K562 (cell line): Measurements from ENCODE around the gene AGAP3. TPM values are rescaled to one million over a fixed set of nuclear protein-coding genes. Genes with fewer than 3 reads are reported as not detected.

Experiments used
- ATAC-seq: fragments of 200-7000 bp; cut with Tn5 transposase; 3 replicates; pipeline ENCODE4 v1.9.1; 2020; ENCODE audit warnings: moderate library complexity
- BruUV-seq: library from RNA; stranded (reverse); fragments of 400-500 nt; replicated peaks from 2 replicates; lab custom pipeline; 2021; lab: Mats Ljungman, UMichigan
- CTCF ChIA-PET: fragments of 300-600 bp; formaldehyde crosslinking; extraction: SDS; loops from one replicate; lab custom pipeline; 2021; ENCODE audit warnings: low intra/inter-chr PET ratio; lab: Yijun Ruan, JAX
- POLR2A ChIA-PET: fragments of 300-600, 350-650 bp; sonication (Branson Sonifier 250); formaldehyde crosslinking; extraction: SDS; loops from one replicate; lab custom pipeline; 2021; ENCODE audit warnings: antibody characterized with exemption, inconsistent platforms; lab: Yijun Ruan, JAX
- DNase-seq, 4 experiments: peaks; one replicate each; pipeline versions ENCODE4 v3.0.0 to v3.0.0-alpha.2; 2011 to 2018; ENCODE audit warnings: low spot score in 3 of 4, mixed read lengths in 3 of 4; ENCODE audit errors: extremely low read depth in 1 of 4
- FAIRE-seq: peaks from 2 replicates; lab custom pipeline; 2011; peaks lifted over from hg19 to GRCh38; lab: Jason Lieb, UNC
- H2AFZ ChIP-seq: 2 replicates; pipeline ENCODE4 v1.6.0; 2011; ENCODE audit warnings: low read depth, low read length, control low read depth, inconsistent platforms
- H3K27ac ChIP-seq: fragments of 200-600 bp; 3 replicates; pipeline ENCODE4 v1.8.0; 2011; ENCODE audit warnings: low read depth, mild to moderate bottlenecking, control low read depth, inconsistent platforms, low read length, moderate library complexity, mixed read lengths; ENCODE audit errors: extremely low read depth
- H3K27me3 ChIP-seq, 2 experiments: fragments of 300-600 bp in 1 of 2; 2 replicates in 1 of 2; 3 replicates in 1 of 2; pipeline versions ENCODE4 v1.6.0 to v1.8.0; 2011; ENCODE audit warnings: inconsistent platforms in 2 of 2, low read length in 2 of 2, mild to moderate bottlenecking in 1 of 2, mixed read lengths in 1 of 2, moderate library complexity in 1 of 2; ENCODE audit not compliant: control insufficient read depth in 2 of 2, insufficient read depth in 2 of 2
- H3K36me3 ChIP-seq: fragments of 300-600 bp; 3 replicates; pipeline ENCODE4 v1.8.0; 2011; ENCODE audit warnings: mild to moderate bottlenecking, low read length, inconsistent platforms; ENCODE audit not compliant: control insufficient read depth, insufficient read depth
- H3K4me1 ChIP-seq, 2 experiments: fragments of 200-600 bp in 1 of 2; replicated peaks in 1 of 2; 2 replicates in 1 of 2; 3 replicates in 1 of 2; pipeline versions ENCODE4 v1.5.1 to v1.8.0; 2011; ENCODE audit warnings: inconsistent platforms in 2 of 2, low read length in 2 of 2, mild to moderate bottlenecking in 1 of 2, mixed read lengths in 1 of 2, moderate library complexity in 1 of 2; ENCODE audit not compliant: control insufficient read depth in 2 of 2, insufficient read depth in 2 of 2
- H3K4me2 ChIP-seq: 2 replicates; pipeline ENCODE4 v1.6.1; 2011; ENCODE audit warnings: low read length, control low read depth, inconsistent platforms, mixed read lengths; ENCODE audit not compliant: insufficient read depth
- H3K4me3 ChIP-seq: fragments of 200-600 bp; sonication (generic), shearing (Covaris generic); 2 replicates; pipeline ENCODE4 v1.5.1; 2016; ENCODE audit warnings: control low read depth, inconsistent platforms
- H3K79me2 ChIP-seq: fragments of 200-600 bp; 3 replicates; pipeline ENCODE4 v1.8.0; 2011; ENCODE audit warnings: low read length, inconsistent platforms; ENCODE audit not compliant: control insufficient read depth, insufficient read depth
- H3K9ac ChIP-seq, 2 experiments: 2 replicates each; pipeline versions ENCODE4 v1.6.0 to v1.6.1; 2011; ENCODE audit warnings: low read depth in 2 of 2, low read length in 2 of 2, control low read depth in 1 of 2, inconsistent platforms in 1 of 2, mild to moderate bottlenecking in 1 of 2, mixed read lengths in 1 of 2; ENCODE audit not compliant: insufficient read depth in 1 of 2
- H3K9me1 ChIP-seq: one replicate; pipeline ENCODE4 v1.6.0; 2011; ENCODE audit warnings: inconsistent platforms, mild to moderate bottlenecking, low read length, moderate library complexity; ENCODE audit not compliant: control insufficient read depth, insufficient read depth
- H3K9me3 ChIP-seq: replicated peaks from 2 replicates; pipeline ENCODE4 v1.5.1; 2011; ENCODE audit warnings: low read depth, low read length, inconsistent platforms; ENCODE audit not compliant: control insufficient read depth, insufficient read depth
- H4K20me1 ChIP-seq: replicated peaks from 2 replicates; pipeline ENCODE4 v1.6.1; 2011; ENCODE audit warnings: low read length, inconsistent platforms, mixed read lengths; ENCODE audit not compliant: control insufficient read depth, insufficient read depth
- CHD1 ChIP-seq: fragments of 200-600 bp; sonication (generic); IDR thresholded peaks from one replicate; pipeline ENCODE4 v1.6.1; 2012; ENCODE audit warnings: mild to moderate bottlenecking, moderate library complexity, low read length, inconsistent platforms
- DMBX1 ChIP-seq: fragments of 250-450 bp; sonication (Bioruptor Pico); IDR thresholded peaks from 2 replicates; pipeline ENCODE4 v1.8.0; 2022; ENCODE audit warnings: inconsistent platforms, mild to moderate bottlenecking, moderate library complexity, borderline replicate concordance
- E2F3 ChIP-seq: fragments of 250-450 bp; sonication (Bioruptor Pico); IDR thresholded peaks from 2 replicates; pipeline ENCODE4 v1.4.0; 2020; ENCODE audit warnings: mild to moderate bottlenecking
- GTF2F1 ChIP-seq: IDR thresholded peaks from 2 replicates; pipeline ENCODE4 v1.6.1; 2011; ENCODE audit warnings: low read depth, low read length, improper control_type of control experiment
- HDAC8 ChIP-seq: fragments of 450-650 bp; IDR thresholded peaks from 2 replicates; pipeline ENCODE4 v1.6.1; 2016; ENCODE audit warnings: mild to moderate bottlenecking, missing genetic modification characterization, moderate library complexity, missing compliant biosample characterization
- MAX ChIP-seq: sonication (generic); formaldehyde crosslinking; IDR thresholded peaks from 2 replicates; pipeline ENCODE4 v1.9.0; 2022; ENCODE audit warnings: mild to moderate bottlenecking, missing genetic modification reagents
- MYC ChIP-seq, 2 experiments: fragments of 250-450 bp in 1 of 2; sonication (Bioruptor Pico) in 1 of 2; IDR thresholded peaks; 2 replicates each; pipeline versions ENCODE4 v1.5.1 to v1.6.1; 2012 to 2021; ENCODE audit warnings: low read depth in 2 of 2, borderline replicate concordance in 1 of 2, improper control_type of control experiment in 1 of 2, low read length in 1 of 2, mild to moderate bottlenecking in 1 of 2, moderate library complexity in 1 of 2
- NBN ChIP-seq: fragments of 450-650 bp; IDR thresholded peaks from 2 replicates; pipeline ENCODE4 v1.6.1; 2016; ENCODE audit warnings: low read depth, mild to moderate bottlenecking
- RAD21 ChIP-seq, 2 experiments: fragments of 250-450 bp in 1 of 2; fragments of 450-650 bp in 1 of 2; sonication (Bioruptor Pico) in 1 of 2; formaldehyde crosslinking in 1 of 2; IDR thresholded peaks in 1 of 2; conservative IDR thresholded peaks in 1 of 2; 2 replicates each; pipeline versions ENCODE4 v1.4.0 to v1.8.0; 2020 to 2022; ENCODE audit warnings: mild to moderate bottlenecking in 2 of 2, moderate library complexity in 1 of 2
- SIN3A ChIP-seq, 2 experiments: fragments of 150-350 bp in 1 of 2; IDR thresholded peaks; 2 replicates each; pipeline ENCODE4 v1.6.1; 2011 to 2016; ENCODE audit warnings: borderline replicate concordance in 2 of 2, low read depth in 2 of 2, low read length in 2 of 2, mild to moderate bottlenecking in 2 of 2, moderate library complexity in 2 of 2; ENCODE audit not compliant: control insufficient read depth in 1 of 2
- SRF ChIP-seq, 2 experiments: fragments of 250-450, 450-650 bp in 1 of 2; sonication (Bioruptor Pico) in 1 of 2; sonication (generic) in 1 of 2; formaldehyde crosslinking; IDR thresholded peaks; 2 replicates each; pipeline versions ENCODE4 v1.5.0 to v1.5.1; 2020 to 2022; ENCODE audit warnings: mild to moderate bottlenecking in 1 of 2, missing genetic modification reagents in 1 of 2
- TEAD1 ChIP-seq, 2 experiments: fragments of 450-650 bp in 1 of 2; sonication (generic) in 1 of 2; formaldehyde crosslinking; IDR thresholded peaks; 2 replicates each; pipeline versions ENCODE4 v1.4.0 to v1.8.0; 2020 to 2022; ENCODE audit warnings: mild to moderate bottlenecking in 2 of 2, missing genetic modification reagents in 1 of 2
- ZNF263 ChIP-seq: sonication (generic); formaldehyde crosslinking; IDR thresholded peaks from 2 replicates; pipeline ENCODE4 v1.8.0; 2022; ENCODE audit warnings: mild to moderate bottlenecking, missing genetic modification reagents, borderline replicate concordance
- WGBS: fragments of 100-300 bp; shearing (Covaris generic); methylation state at CpG from one replicate; pipeline ENCODE4 v1.1.6; 2016; ENCODE audit warnings: low coverage, mixed read lengths; ENCODE audit not compliant: insufficient coverage; ENCODE audit errors: missing lambda C conversion rate; 5-methylcytosine and 5-hydroxymethylcytosine counted together
- in situ Hi-C: fragments of 300-500 bp; cut with MboI; formaldehyde crosslinking; loops from 4 replicates; pipeline ENCODE4 v1.15.0; 2018; ENCODE audit warnings: inconsistent platforms, mixed read lengths
- intact Hi-C: fragments of 100-400 bp; cut with micrococcal nuclease; formaldehyde crosslinking; loops from 2 replicates; pipeline ENCODE4 v1.14.2; 2022
- polyA plus RNA-seq, 8 experiments: library from polyadenylated mRNA; depleted of rRNA in 4 of 8; stranded (reverse) in 5 of 8; unstranded in 3 of 8; fragments of >200 nt; fragmentation: Nextera tagmentation in 2 of 8; fragmentation: Illumina TruSeq in 1 of 8; extraction: Ambion mirVana in 2 of 8; extraction: Trizol in 1 of 8; gene quantifications; 2 replicates each; pipeline versions ENCODE4 v1.2.1 to v1.2.3, GENCODE V29; 2011 to 2014; ENCODE audit warnings: inconsistent platforms in 1 of 8, missing spikeins in 1 of 8
- total RNA-seq, 7 experiments: library from RNA; depleted of rRNA in 6 of 7; stranded (reverse); fragments of >200 nt in 6 of 7; fragmentation: Illumina TruSeq in 2 of 7; extraction: Trizol in 2 of 7; gene quantifications; 2 replicates each; pipeline versions ENCODE4 v1.2.1 to v1.2.3, GENCODE V29; 2011 to 2021; ENCODE audit warnings: low replicate concordance in 1 of 7
- TF ChIP-seq, protein P1 (sequence below), 2 experiments: IDR thresholded peaks; 2 replicates each; pipeline ENCODE4 v1.6.1; 2012; ENCODE audit warnings: improper control_type of control experiment in 2 of 2, low read depth in 2 of 2, low read length in 2 of 2, borderline replicate concordance in 1 of 2
- TF ChIP-seq, protein P2 (sequence below): fragments of 450-650 bp; IDR thresholded peaks from 2 replicates; pipeline ENCODE4 v1.6.1; 2016; ENCODE audit warnings: borderline replicate concordance

Gene AGAP3
- total and polyA plus RNA-seq, 9 of the 15 experiments (the other 6 are each of a cell fraction or from before 2014, with no cell fraction given) = 3.4 to 208 (median 62.2) TPM

DNA sequence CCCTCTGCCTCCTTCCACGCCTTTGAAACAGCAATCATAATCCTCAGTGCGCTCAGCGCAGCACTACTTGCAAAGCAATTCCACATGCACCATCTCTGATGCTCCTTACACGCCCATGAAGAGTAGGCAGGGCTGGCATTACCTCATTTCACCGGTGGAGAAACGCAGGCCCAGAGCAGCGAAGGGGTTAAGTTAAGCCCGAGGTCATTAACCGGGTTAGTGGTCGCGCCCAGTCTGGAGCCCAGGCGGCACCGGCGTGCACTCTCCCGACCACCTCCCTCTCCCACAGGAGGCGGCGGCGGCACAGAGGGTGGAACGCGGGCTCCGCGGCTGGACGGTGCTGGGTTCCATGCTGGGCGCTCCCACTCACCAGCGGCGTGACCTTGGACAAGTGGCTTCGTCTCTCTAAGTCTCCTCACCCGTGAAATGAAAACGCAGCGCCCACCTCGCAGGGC lies 6.2 kb upstream of the AGAP3 start:
- 1% methylated on average over 31 of the region's 31 CpGs for WGBS
- Histone ChIP-seq H3K4me1 (peaks cover 43 to 88% of the 10 kb centered on the region in 2 experiments), H3K79me2 (peaks cover 46% of the 10 kb centered on the region), H3K9ac (peak overlapping the region; percentile 94 to 97), H3K27me3 (no peaks in the 10 kb centered on the region), H3K36me3 (peaks cover 56% of the 10 kb centered on the region), H3K9me1 (no peaks in the 10 kb centered on the region), H3K9me3 (no peaks in the 10 kb centered on the region), H3K4me3 (peak overlapping the region; percentile 89), H3K4me2 (peak overlapping the region; percentile 97), H2AFZ (peak overlapping the region; percentile 78), H4K20me1 (peaks cover 5% of the 10 kb centered on the region), H3K27ac (peak overlapping the region; percentile 94)
- in situ Hi-C loops = no loop called here
- intact Hi-C loops = loop anchor here (1.0 to 10.0 kb wide), 2 partner anchors 19 to 765 kb away; no protein-coding TSS in a partner anchor
- peak; percentile 4 for ATAC-seq
- CTCF ChIA-PET = no interaction called here
- peak in 3 of 4 experiments; percentile 63 to 65 (median 64) for DNase-seq
- POLR2A ChIA-PET = interaction anchor here (0.6 to 3.5 kb wide), 17 partner anchors 8 to 757 kb away, joined by 3 to 24 read pairs (median 7); partner anchors contain the start of genes ABCB8, ACTR3C, LRRC61 and SLC4A2
- FAIRE-seq = peak; percentile 69
- TSS peak; percentile 57 for BruUV-seq
- TF ChIP-seq ZNF263 (0 out of 2 replicates have a peak, but pooled peaks have one; percentile 22), GTF2F1 (peak; percentile 35; the same call in 1 of the 2 replicates), RAD21 (CRISPR knock-in tag; conservative IDR thresholded peaks at IDR 0.05 in 1 of 2, IDR thresholded peaks at IDR 0.05 in 1 of 2) (peak in 1 of 2 experiments; percentile 2; a peak in 1 of 4 replicates), DMBX1 (CRISPR knock-in tag) (0 out of 2 replicates have a peak, but pooled peaks have one; percentile 7), MYC (IDR thresholded peaks at IDR 0.05; ENCODE audit: low read depth, low read length) (no peak), MYC (CRISPR knock-in tag; IDR thresholded peaks at IDR 0.05; ENCODE audit: borderline replicate concordance, low read depth) (peak; percentile 79; the same call in 1 of the 2 replicates), HDAC8 (tag) (no peak), SRF (CRISPR knock-in tag; IDR thresholded peaks at IDR 0.05) (peak; percentile 1 to 40; a peak in 1 of 4 replicates), NBN (0 out of 2 replicates have a peak, but pooled peaks have one; percentile 28), MAX (CRISPR knock-in tag) (peak; percentile 57), E2F3 (CRISPR knock-in tag) (peak; percentile 44; the same call in 1 of the 2 replicates), TEAD1 (CRISPR knock-in tag; IDR thresholded peaks at IDR 0.05) (peak in 1 of 2 experiments; percentile 83; a peak in 1 of 4 replicates), SIN3A (IDR thresholded peaks at IDR 0.05; ENCODE audit: borderline replicate concordance in 2 of 2, control insufficient read depth in 1 of 2, low read depth in 2 of 2, low read length in 2 of 2) (peak in 1 of 2 experiments; percentile 28; a peak in 2 of 4 replicates), CHD1 (peak; percentile 95)
- TF ChIP-seq, protein P1, sequence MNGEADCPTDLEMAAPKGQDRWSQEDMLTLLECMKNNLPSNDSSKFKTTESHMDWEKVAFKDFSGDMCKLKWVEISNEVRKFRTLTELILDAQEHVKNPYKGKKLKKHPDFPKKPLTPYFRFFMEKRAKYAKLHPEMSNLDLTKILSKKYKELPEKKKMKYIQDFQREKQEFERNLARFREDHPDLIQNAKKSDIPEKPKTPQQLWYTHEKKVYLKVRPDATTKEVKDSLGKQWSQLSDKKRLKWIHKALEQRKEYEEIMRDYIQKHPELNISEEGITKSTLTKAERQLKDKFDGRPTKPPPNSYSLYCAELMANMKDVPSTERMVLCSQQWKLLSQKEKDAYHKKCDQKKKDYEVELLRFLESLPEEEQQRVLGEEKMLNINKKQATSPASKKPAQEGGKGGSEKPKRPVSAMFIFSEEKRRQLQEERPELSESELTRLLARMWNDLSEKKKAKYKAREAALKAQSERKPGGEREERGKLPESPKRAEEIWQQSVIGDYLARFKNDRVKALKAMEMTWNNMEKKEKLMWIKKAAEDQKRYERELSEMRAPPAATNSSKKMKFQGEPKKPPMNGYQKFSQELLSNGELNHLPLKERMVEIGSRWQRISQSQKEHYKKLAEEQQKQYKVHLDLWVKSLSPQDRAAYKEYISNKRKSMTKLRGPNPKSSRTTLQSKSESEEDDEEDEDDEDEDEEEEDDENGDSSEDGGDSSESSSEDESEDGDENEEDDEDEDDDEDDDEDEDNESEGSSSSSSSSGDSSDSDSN (IDR thresholded peaks at IDR 0.05; ENCODE audit: borderline replicate concordance in 1 of 2, low read depth in 2 of 2, low read length in 2 of 2) = peak; percentile 35 to 70; a peak in 2 of 4 replicates
- TF ChIP-seq, protein P2, sequence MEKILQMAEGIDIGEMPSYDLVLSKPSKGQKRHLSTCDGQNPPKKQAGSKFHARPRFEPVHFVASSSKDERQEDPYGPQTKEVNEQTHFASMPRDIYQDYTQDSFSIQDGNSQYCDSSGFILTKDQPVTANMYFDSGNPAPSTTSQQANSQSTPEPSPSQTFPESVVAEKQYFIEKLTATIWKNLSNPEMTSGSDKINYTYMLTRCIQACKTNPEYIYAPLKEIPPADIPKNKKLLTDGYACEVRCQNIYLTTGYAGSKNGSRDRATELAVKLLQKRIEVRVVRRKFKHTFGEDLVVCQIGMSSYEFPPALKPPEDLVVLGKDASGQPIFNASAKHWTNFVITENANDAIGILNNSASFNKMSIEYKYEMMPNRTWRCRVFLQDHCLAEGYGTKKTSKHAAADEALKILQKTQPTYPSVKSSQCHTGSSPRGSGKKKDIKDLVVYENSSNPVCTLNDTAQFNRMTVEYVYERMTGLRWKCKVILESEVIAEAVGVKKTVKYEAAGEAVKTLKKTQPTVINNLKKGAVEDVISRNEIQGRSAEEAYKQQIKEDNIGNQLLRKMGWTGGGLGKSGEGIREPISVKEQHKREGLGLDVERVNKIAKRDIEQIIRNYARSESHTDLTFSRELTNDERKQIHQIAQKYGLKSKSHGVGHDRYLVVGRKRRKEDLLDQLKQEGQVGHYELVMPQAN = peak; percentile 83
